HG03097 (cell line): Measurements from ENCODE around the gene CEP128.

Experiments used
- ATAC-seq: cut with Tn5 transposase; IDR thresholded peaks from one replicate; pipeline ENCODE4 v1.9.1; 2021; ENCODE audit not compliant: unreplicated experiment, low FRiP score

The CEP128 gene

DNA sequence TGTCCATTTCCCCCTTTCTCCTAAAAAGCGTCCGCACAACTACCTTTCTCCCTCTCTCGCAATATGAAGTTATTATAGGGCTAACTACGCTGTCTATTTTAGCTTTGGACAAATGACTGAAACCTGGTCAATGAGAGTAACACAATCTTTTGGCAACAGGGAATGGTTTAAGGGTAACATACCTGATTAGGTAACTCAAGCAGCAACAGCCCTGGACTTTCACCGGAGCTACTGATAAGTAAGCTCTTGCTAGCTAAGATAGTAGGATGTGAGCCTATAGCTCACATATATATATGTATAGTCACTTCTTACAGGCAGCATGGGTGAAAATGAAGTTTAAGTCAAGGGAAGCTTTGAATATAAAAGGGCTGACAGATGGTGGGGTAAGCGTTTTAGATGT lies 313.0 kb downstream of the CEP128 start:
- ATAC-seq: no peak

DNA sequence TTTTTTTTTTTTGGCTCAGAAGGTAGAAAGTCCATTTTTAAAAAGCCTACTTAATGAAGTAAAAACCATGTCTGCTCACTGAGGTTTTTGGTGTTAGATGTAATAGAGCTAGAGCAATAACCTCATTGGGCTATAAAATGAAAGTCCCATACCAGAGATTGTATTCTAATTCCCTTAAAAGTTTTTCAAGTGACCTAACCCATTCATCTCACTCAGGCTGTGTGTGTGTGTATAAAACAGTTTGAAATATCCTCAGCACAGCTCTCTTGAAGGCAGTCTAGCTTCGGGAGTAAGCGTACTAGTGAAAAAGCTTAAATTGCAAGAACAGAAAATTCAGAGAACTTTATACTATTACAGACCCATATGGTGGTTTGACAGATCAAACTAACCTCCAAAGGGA lies 313.8 kb downstream of the CEP128 start:
- no peak for ATAC-seq

DNA sequence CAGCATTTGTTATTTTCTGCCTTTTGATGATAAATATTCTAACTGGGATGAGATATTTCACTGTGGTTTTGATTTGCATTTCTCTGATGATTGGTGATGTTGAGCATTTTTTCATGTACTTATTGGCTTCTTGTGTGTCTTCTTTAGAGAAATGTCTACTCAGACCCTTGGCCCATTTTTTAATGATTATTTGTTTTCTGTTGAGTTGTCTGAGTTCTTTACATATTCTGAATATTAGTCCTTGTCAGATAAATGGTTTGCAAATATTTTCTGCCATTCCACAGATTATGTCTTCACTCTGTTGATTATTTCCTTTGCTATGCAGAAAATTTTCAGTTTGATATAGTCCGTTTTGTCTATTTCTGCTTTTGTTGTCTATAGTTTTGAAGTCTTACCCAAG lies 317.0 kb downstream of the CEP128 start:
- ATAC-seq: no peak

DNA sequence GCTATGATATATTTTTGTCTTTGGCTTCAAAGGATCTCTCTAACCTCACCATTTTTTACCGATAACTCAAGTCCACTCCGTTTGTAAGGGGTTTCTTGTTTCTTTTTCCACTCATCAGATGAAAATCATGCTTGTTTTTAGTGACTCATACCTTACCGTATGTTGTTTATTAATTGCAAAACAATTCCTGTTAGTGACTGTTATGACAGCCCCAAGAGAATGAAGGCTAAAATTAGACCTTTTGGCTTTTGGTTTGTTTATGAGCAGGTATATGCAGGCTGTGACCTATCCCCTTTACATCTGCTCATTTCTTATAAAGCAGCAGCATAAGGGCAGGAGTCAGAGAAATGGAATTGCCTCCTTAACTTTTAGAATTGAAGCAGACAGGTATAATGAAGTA lies 319.8 kb downstream of the CEP128 start:
- ATAC-seq: no peak

DNA sequence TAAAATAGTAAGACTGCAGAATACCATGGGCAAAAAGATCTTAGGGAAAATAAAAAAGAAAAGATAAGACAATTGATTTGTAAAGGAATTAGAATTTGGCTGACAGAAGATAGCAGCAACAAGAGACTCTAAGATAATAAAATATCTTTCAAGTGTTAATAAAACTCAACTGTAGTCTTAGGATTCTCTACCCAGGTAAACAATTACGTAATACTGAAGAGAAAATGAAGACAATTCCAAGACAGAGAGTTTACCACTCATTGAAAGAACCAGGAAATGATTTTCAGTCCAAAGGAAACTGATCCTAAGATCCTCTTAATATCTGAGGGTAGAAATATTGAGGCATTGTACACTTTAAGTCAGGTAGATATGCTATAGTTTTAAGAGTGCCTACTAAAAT lies 321.1 kb downstream of the CEP128 start:
- no peak for ATAC-seq

DNA sequence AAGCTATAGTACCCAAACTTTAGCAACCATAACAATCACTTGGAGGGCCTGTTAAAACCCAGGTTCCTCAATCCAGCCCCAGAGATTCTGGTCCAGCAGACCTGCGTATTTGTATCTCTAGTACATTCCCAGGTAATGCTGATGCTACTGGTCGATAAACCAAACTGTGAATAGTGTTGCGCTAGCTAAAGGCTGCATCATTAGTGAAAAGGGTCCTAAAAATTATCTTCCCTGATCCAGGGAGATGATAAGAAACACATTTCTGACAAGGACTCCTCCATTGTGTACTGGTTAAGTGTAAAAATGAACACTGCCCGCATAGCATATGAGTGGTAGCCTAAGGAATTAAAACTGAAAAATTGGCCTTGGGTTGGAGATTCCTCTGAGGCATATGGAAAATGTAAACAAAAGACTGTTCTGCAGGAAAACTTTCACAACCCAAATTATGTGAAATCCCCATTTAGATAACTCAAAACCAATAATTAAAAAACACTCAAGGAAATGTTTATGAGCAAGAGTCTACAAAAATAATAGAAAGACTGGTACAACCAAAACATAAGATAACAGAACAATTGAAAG lies 322.7 kb downstream of the CEP128 start:
- no peak for ATAC-seq

DNA sequence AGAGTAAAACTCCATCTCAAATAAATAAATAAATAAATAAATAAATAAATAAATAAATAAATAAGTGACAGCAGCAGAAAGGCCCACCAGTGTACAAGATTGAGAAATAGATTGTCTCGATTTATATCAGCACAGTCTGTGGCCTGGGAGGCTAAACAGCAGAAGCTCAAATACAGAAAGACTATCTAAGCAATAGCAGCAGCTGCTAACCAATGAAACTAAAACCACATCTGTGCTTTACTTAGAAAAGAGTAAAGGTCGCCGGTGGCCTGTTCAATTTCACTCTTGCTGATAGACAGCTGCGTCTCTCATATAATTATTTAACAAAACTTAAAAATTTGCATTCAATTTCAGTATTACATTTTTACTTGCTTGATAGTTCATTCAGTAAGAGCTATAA lies 325.7 kb downstream of the CEP128 start:
- ATAC-seq: no peak

DNA sequence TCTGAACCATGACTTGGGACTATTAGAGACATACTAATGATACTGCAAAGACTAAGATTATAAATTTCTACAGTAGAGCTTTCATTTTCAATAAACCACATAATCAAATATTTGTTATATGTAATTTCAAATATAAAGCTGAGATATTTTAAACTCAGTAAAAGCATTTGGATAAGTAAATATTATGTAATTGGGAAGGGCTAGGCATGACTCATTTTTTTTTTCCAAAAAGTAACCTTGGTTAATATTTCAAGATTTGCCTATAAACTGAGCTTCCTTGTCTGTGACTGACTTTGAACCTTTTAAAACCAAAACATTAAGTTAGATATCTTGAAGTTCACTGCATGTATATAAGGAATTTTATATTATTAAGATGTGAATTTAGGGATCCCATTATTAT lies 332.5 kb downstream of the CEP128 start:
- no peak for ATAC-seq

DNA sequence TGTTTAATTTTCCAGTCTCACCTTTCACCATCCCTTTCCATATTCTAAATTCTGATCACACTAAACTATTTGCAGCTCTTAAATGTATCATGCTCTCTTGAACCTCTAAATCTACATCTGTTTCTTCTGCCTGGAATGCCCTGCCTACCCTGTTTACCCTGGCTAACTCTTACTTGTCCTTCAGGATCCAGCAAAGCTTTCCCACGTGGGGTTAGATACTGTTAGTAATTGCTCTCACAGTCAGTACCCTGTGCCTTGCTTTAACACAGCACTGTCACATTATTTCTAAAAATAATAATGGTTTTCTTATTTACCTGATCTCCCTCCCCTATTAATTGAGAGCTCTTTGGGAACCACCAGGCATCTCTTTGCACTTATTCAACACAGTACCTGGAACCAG lies 333.0 kb downstream of the CEP128 start:
- ATAC-seq: no peak

DNA sequence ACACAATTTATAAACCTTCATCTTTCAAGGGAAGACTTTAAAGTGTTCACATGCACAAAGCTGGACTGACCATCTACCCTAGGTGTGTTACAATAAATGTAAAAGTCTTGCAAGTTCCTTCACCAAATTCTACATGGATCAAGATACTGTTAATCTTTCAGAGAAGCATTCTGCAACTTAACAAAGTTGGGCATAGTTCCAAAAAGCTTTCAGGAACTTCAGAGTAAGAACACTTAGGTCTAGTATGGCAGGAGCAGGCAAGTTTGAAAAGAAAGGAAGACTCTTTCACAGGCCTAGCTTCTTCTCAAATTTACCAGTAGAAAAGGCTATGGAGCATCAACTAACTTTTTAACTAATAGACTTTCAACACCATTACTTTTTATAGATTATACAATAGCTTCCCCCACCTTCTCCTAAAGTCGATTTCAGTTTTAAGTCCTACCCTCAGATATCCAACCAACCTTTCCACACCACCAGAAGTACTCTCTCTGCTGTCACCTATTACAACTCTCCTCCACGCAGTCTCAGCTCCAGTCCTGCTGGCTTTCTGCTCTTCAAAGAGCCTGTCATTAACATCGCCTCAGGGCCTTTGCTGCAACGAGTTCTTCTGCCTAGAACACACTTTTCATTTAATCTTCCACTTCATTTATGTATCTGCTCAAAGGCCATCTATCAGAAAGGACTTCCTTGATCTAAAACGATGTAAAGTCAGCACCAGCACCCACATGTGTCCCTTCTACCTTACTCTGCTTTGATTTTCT lies 333.9 kb downstream of the CEP128 start:
- no peak for ATAC-seq

DNA sequence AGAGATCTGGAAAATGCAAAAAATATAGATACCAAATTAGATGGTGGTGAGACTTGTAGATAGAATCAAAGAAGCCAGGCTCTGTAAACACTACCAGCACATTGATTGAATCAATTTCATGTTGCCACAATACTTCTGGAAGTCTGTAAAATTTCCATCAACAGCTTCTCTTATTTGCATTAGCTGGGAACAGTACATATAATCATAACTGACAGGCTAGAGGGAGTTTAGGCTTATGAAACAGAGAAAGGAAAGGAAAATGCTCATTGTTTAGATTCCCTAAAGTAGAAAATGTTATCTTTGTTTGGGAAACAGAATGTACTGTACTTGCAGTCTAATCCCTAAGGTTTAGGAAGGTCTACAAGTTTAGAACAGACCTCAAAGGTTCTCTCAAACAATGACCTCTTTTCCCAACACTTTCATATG lies 335.2 kb downstream of the CEP128 start:
- ATAC-seq: no peak

DNA sequence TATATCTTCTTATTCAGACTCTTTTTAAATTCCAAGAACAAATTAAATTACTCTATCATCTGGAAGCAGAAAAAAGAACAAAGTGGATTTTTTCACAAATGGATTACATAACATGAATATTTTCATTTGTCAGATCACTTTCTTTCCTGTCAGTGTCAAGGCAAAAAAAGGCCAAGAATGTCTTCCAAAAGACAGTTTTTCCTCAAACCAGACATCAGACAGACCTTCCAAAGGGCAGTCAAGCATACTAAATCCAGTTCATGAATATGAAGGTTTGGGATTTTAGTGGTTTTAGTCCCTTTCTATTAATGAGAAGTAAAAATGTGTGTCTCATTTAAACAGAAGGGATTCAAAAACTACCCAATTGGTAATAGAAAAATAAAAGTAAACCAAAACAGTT lies 336.0 kb downstream of the CEP128 start:
- no peak for ATAC-seq

DNA sequence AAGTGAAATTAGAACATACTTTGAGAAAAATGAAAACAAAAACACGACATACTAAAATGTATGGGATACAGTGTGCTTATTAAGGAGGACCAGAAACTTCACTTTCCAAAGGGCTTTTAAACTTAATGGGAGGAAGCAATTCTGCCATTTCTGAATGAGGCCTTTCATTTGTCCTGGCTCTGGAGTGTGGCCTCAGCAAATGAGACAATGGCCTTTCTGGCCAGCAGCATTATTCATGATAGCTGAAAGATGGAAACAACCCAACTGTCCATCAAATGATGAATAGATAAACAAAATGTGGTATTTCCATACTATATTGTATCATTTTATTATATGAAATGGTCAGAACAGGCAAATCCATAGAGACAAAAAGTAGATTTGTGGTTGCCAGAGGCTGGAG lies 338.6 kb downstream of the CEP128 start:
- ATAC-seq: no peak

DNA sequence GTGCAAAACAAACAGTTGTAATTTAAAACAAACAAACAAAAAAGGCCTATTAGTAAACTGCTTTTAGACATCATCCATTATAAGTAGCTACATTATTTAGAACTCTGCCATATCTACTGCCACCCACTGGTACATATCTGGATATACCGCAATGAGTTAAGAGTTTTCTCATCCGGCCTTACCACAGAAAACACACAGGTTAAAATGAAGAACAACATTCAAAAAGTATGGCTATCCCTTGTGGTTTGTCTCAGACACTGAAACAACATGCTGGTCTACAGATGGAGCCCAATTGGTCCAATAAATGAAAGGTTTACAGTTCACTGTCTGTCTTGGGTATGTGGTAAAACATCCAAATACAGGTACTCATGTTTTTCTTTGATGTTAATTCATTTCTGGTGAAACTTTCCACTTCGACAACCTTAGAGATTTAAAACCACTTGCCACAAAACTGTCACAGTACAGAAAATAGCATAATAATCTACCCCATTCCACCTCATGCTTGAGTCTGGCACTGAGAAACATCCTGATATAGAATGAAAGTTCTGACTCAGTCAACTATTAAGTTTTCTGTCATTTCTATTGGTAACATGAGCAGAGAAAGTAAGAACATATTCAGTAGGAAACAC lies 354.3 kb downstream of the CEP128 start:
- ATAC-seq: peak; percentile 98

DNA sequence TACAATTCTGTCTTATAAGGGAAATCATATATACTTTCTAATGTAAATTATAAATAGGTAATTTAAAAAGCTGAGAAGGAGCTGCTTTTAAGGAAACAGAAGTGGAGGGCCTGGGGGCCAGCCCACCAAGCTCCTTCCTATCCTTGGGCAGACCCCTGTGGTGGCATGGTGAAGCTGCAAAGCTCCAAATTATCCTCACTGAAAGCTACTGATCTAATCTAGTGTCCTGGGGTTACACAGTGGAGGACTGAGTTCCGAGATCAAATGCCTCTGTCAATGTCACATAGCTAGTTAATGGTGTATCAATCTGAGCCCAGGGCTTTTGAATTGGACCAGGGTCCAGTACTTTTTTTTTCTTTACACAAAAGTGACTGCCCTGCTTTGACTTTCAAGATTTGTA lies 355.4 kb downstream of the CEP128 start:
- no peak for ATAC-seq

DNA sequence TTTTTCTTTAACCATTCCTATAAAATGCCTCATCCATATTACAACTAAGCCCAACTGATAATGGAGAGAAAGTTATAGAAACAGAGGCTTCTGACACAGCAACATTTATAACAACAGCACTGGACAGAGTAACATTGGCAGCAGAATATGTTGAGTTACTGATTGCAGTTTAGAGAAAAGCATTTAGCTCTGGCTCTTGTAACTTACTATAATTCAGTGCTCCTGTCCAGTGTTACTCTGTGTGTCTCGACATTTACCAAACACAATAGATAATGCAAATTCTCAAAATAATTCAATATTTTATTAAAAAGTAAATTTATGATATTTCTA lies 356.1 kb downstream of the CEP128 start:
- ATAC-seq: no peak

DNA sequence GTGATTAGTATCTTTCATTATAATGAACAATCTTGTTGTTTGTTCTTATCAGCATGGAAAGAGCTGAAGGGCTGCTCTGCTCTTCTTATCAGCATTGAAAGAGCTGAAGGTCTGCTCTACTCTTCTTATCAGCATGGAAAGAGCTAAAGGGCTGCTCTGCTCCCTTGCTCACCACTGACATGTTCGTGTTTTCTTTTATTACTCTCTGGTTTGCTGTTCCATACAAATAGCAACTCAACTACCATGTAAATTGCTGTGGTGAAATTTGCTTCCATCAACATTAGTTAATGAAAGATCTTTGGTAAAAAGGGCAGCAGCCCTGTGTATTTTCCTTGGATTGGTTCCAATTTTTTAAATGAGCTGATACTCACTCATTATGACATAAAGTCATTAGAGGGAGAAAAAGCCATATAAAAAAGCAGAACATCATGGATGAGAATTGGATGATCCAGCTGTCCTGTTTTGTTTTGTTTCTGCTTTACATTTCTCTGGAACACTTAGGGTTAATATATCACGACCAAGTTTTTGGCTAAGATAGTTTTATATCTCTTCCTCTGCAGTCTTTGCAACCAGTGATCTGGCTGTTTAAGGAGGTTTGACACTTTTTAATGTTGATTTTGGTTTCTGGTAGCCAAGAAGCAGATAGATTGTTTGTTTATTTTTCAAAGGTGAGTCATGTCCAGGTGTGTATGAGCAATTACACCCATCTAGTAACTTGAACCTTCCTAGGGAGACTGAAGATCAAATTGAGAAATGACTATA lies 356.6 kb downstream of the CEP128 start:
- no peak for ATAC-seq

DNA sequence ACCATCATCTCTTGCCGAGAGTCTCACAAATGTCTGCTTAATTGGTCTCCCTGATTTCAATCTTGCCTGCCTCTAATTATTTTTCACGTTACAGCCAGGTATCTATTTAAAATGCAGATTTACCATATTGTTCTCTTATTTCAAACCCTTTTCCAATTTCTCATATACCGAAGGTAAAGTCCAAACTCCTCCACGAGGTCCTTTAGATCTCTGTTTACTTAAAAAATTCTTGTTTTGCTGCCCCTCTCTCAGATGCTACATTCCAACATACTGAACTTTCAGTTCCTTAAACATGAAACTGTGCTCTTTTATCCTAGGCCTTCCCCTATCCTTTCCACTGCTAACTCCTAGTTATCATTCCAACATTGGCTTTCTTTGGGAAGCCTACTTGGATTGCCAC lies 363.9 kb downstream of the CEP128 start:
- no peak for ATAC-seq

DNA sequence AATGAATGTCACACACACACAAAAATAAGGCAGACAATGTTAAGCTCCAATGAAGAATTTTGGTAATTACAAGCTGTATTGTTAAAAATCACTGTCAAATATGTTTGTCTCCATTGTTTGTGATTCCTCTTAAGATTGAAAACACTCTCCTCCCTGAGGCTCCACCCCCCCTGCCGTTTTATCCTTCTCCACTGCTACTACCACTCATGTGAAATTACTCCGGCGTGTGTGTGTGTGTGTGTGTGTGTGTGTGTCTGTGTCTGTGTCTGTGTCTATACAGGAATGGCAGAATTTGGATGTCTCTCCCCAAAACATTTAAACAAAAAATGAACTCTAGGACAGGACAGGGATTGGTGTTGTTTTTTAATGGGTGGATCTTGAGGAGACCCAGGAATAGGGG lies 365.1 kb downstream of the CEP128 start:
- no peak for ATAC-seq

DNA sequence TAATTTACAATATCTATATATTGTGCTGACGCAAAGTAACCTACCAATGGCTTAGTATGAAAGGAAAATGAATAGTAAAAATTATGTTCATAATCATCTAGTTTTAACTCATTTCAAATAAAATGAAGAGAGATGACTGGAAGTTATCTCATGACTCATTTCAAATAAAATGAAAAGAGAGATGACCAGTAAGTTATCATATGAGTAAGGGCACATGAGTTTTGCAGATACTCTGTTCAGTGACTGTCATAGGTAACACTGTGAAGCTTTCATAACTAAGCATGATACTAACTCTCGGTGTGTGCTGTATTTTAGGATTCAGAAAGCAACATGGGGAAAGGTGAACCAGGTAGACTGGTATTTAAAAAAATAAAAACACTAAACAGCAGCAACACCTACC lies 365.8 kb downstream of the CEP128 start:
- ATAC-seq: no peak

DNA sequence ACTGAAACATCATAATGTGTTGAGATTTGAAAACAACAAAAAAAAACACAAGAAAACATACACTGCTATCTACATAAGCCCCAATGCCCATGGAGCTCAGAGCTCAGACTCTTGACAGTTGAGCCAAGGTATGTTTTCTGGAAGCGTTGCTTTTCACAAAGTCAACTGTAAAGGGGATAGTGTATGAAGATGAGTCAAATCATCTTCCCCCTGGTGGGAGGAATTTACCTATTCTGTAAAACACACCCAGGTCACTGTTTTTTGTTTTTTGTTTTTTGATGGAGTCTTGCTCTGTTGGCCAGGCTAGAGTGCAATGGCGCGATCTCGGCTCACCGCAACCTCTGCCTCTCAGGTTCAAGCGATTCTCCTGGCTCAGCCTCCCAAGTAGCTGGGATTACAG lies 368.9 kb downstream of the CEP128 start:
- ATAC-seq: no peak

DNA sequence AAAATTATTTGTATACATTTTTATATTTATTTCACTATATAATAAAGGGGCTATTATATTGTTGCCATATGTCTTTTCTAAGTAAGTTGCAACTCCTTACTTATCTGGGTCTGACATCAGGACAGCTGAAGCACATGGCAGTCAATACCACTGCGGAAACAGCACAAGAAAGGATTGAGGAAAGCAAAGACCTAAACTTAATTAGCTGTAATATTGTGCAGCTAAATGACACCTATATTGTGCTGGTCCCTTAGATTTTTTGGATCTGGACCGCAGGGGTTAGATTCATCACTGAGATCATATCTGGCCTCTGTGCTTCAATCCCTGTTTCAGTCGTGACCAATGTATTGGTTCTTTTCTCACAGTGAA lies 370.6 kb downstream of the CEP128 start:
- no peak for ATAC-seq
